HCT116 (cell line): Measurements from ENCODE around the gene SOBP. TPM values are rescaled to one million over a fixed set of nuclear protein-coding genes. Genes with fewer than 3 reads are reported as not detected.

ENCODE experiments used
- ATAC-seq: fragments of 200-7000 bp; cut with Tn5 transposase; 2 replicates; pipeline ENCODE4 v1.9.1; 2020; ENCODE audit warnings: mild to moderate bottlenecking, moderate library complexity
- BruUV-seq: library from RNA; stranded (reverse); fragments of 400-500 nt; replicated peaks from 2 replicates; lab custom pipeline; 2021; lab: Mats Ljungman, UMichigan
- CTCF ChIA-PET: fragments of 300-600 bp; sonication (Branson Sonifier 250); formaldehyde crosslinking; loops from one replicate; lab custom pipeline; 2021; ENCODE audit warnings: antibody characterized with exemption; lab: Charles Lee
- POLR2A ChIA-PET: fragments of 300-600, 350-600 bp; sonication (Branson Sonifier 250); formaldehyde crosslinking; loops from one replicate; lab custom pipeline; 2021; ENCODE audit warnings: antibody characterized with exemption; lab: Charles Lee
- RAD21 ChIA-PET, 2 experiments: fragments of 300-600 bp; sonication (Branson Sonifier 250); formaldehyde crosslinking; loops; one replicate each; lab custom pipeline; 2023; ENCODE audit warnings: low total read pairs in 2 of 2; ENCODE audit not compliant: uncharacterized antibody in 2 of 2, unreplicated experiment in 2 of 2, low non-redundant PET in 1 of 2; lab: Charles Lee
- DNase-seq: peaks from one replicate; pipeline ENCODE4 v3.0.0-alpha.2; 2010; ENCODE audit warnings: low read depth, low spot score
- H2AFZ ChIP-seq: fragments of 200-600 bp; shearing (Covaris generic), sonication (generic); 2 replicates; pipeline ENCODE4 v1.6.1; 2017; ENCODE audit warnings: low read depth, mixed run types, mixed read lengths, antibody characterized with exemption, low read length; ENCODE audit not compliant: poor library complexity, severe bottlenecking
- H3K27ac ChIP-seq: 2 replicates; pipeline ENCODE4 v1.5.1; 2012; ENCODE audit warnings: low read depth, low read length
- H3K27me3 ChIP-seq: fragments of 200-600 bp; sonication (generic); 2 replicates; pipeline ENCODE4 v1.6.1; 2016; ENCODE audit warnings: mixed run types, low read length, mixed read lengths; ENCODE audit not compliant: insufficient read depth
- H3K36me3 ChIP-seq, 2 experiments: fragments of 200-500 bp in 1 of 2; fragments of 200-600 bp in 1 of 2; sonication (Bioruptor generic) in 1 of 2; sonication (generic) in 1 of 2; 2 replicates each; pipeline versions ENCODE4 v1.5.1 to v1.6.1; 2014 to 2016; ENCODE audit warnings: low read length in 2 of 2, inconsistent platforms in 1 of 2, mixed read lengths in 1 of 2, mixed run types in 1 of 2; ENCODE audit not compliant: insufficient read depth in 2 of 2, control insufficient read depth in 1 of 2
- H3K4me1 ChIP-seq, 2 experiments: fragments of 200-600 bp in 1 of 2; sonication (generic) in 1 of 2; 2 replicates each; pipeline versions ENCODE4 v1.5.1 to v1.6.1; 2012 to 2017; ENCODE audit warnings: low read length in 2 of 2, inconsistent platforms in 1 of 2, mild to moderate bottlenecking in 1 of 2, mixed read lengths in 1 of 2, mixed run types in 1 of 2, moderate library complexity in 1 of 2; ENCODE audit not compliant: insufficient read depth in 2 of 2, control insufficient read depth in 1 of 2
- H3K4me2 ChIP-seq: fragments of 200-600 bp; sonication (generic); 2 replicates; pipeline ENCODE4 v1.6.1; 2017; ENCODE audit warnings: mixed run types, low read length, mixed read lengths
- H3K4me3 ChIP-seq, 2 experiments: fragments of 200-600 bp in 1 of 2; sonication (generic) in 1 of 2; replicated peaks in 1 of 2; 2 replicates each; pipeline ENCODE4 v1.5.1; 2011 to 2016; ENCODE audit warnings: low read length in 2 of 2, control low read depth in 1 of 2, low read depth in 1 of 2, mild to moderate bottlenecking in 1 of 2, mixed read lengths in 1 of 2, mixed run types in 1 of 2
- H3K79me2 ChIP-seq: fragments of 200-600 bp; sonication (generic); 2 replicates; pipeline ENCODE4 v1.6.1; 2017; ENCODE audit warnings: mild to moderate bottlenecking, mixed run types, low read length, moderate library complexity, mixed read lengths; ENCODE audit not compliant: insufficient read depth
- H3K9ac ChIP-seq: fragments of 200-600 bp; sonication (generic); 2 replicates; pipeline ENCODE4 v1.6.1; 2016; ENCODE audit warnings: low read length, mixed read lengths
- H3K9me2 ChIP-seq: fragments of 200-600 bp; sonication (generic), shearing (Covaris generic); 2 replicates; pipeline ENCODE4 v1.6.1; 2017; ENCODE audit warnings: mixed run types, mild to moderate bottlenecking, moderate library complexity; ENCODE audit not compliant: insufficient read depth
- H3K9me3 ChIP-seq, 2 experiments: fragments of 200-500 bp in 1 of 2; fragments of 200-600 bp in 1 of 2; sonication (Bioruptor generic) in 1 of 2; sonication (generic) in 1 of 2; 2 replicates each; pipeline ENCODE4 v1.6.1; 2014 to 2017; ENCODE audit warnings: low read length in 2 of 2, mixed read lengths in 2 of 2, inconsistent platforms in 1 of 2, low read depth in 1 of 2, mild to moderate bottlenecking in 1 of 2, mixed run types in 1 of 2, moderate library complexity in 1 of 2; ENCODE audit not compliant: control insufficient read depth in 1 of 2, insufficient read depth in 1 of 2
- H4K20me1 ChIP-seq: fragments of 200-600 bp; sonication (generic), shearing (Covaris generic); 2 replicates; pipeline ENCODE4 v1.6.1; 2017; ENCODE audit warnings: mixed run types, mild to moderate bottlenecking, moderate library complexity; ENCODE audit not compliant: insufficient read depth
- ELF1 ChIP-seq: IDR thresholded peaks from 2 replicates; pipeline ENCODE4 v1.6.1; 2012; ENCODE audit warnings: low read depth, borderline replicate concordance
- EZH2phosphoT487 ChIP-seq: fragments of 200-600 bp; IDR thresholded peaks from 2 replicates; pipeline ENCODE4 v1.6.1; 2018; ENCODE audit warnings: antibody characterized with exemption, borderline replicate concordance
- JUND ChIP-seq: IDR thresholded peaks from 2 replicates; pipeline ENCODE4 v1.6.1; 2012
- POLR2A ChIP-seq: IDR thresholded peaks from 2 replicates; pipeline ENCODE4 v1.7.0; 2011; ENCODE audit warnings: borderline replicate concordance; ENCODE audit not compliant: insufficient read depth, insufficient read length; ENCODE audit errors: extremely low read depth
- SP1 ChIP-seq: IDR thresholded peaks from 2 replicates; pipeline ENCODE4 v1.6.1; 2012; ENCODE audit warnings: low read depth
- SRF ChIP-seq: IDR thresholded peaks from 2 replicates; pipeline ENCODE4 v1.6.1; 2012; ENCODE audit warnings: low read depth
- ZFX ChIP-seq: fragments of 450-650 bp; IDR thresholded peaks from 2 replicates; pipeline ENCODE4 v1.6.1; 2017
- ZNF274 ChIP-seq: fragments of 200-500 bp; sonication (Bioruptor generic); IDR thresholded peaks from 2 replicates; pipeline ENCODE4 v1.6.1; 2014; ENCODE audit warnings: mild to moderate bottlenecking, low read depth, low read length, inconsistent platforms
- intact Hi-C: fragments of 100-400 bp; cut with micrococcal nuclease; formaldehyde crosslinking; loops from 2 replicates; pipeline ENCODE4 v1.10.0; 2022
- total RNA-seq: library from RNA; stranded (reverse); gene quantifications from one replicate; pipeline ENCODE4 v1.2.1, GENCODE V29; 2021; ENCODE audit not compliant: unreplicated experiment
- TF ChIP-seq, protein P1 (sequence below): IDR thresholded peaks from 2 replicates; pipeline ENCODE4 v1.6.1; 2012; ENCODE audit warnings: low read depth
- TF ChIP-seq, protein P2 (sequence below): IDR thresholded peaks from 2 replicates; pipeline ENCODE4 v1.6.1; 2012

Gene SOBP
- total RNA-seq, 1 experiment from 2014 or later, result 2.6 TPM

DNA sequence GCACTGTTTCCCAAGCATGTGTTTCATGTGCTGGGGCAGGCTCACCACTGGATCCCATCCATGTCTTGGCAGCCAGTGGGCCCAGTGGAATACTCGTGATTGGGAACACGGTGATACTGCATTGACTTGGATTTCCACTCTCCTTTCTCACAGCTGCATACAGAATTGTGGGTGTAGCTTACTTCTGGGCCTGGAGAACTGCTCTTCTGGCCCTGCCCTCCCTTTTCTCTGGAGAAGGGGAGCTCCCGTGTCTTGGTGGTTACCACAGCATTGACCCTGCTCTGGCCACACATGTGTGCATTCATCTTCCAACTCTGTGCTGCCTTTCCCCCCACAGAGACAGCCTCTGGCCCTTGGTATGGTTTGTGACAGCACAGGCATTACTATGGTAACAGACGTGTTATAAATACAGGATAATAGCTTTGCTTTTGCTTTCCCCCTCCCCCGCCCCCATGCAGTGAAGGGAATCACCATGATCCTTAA lies 21.6 kb downstream of the SOBP start:
- Histone ChIP-seq H3K9ac (no peak overlapping the region), H3K4me1 (no peaks in the 10 kb centered on the region), H3K9me2 (no peaks in the 10 kb centered on the region), H3K4me3 (no peak overlapping the region), H2AFZ (no peak overlapping the region), H3K9me3 (no peaks in the 10 kb centered on the region), H3K27ac (no peak overlapping the region), H4K20me1 (no peaks in the 10 kb centered on the region), H3K4me2 (no peak overlapping the region), H3K79me2 (no peaks in the 10 kb centered on the region), H3K36me3 (no peaks in the 10 kb centered on the region), H3K27me3 (no peaks in the 10 kb centered on the region)
- ChIA-PET RAD21 (no interaction called here), CTCF (no interaction called here), POLR2A (no interaction called here)
- DNase-seq (no peak), ATAC-seq (no peak)
- intact Hi-C loops, result no loop called here
- TF ChIP-seq, protein P1, sequence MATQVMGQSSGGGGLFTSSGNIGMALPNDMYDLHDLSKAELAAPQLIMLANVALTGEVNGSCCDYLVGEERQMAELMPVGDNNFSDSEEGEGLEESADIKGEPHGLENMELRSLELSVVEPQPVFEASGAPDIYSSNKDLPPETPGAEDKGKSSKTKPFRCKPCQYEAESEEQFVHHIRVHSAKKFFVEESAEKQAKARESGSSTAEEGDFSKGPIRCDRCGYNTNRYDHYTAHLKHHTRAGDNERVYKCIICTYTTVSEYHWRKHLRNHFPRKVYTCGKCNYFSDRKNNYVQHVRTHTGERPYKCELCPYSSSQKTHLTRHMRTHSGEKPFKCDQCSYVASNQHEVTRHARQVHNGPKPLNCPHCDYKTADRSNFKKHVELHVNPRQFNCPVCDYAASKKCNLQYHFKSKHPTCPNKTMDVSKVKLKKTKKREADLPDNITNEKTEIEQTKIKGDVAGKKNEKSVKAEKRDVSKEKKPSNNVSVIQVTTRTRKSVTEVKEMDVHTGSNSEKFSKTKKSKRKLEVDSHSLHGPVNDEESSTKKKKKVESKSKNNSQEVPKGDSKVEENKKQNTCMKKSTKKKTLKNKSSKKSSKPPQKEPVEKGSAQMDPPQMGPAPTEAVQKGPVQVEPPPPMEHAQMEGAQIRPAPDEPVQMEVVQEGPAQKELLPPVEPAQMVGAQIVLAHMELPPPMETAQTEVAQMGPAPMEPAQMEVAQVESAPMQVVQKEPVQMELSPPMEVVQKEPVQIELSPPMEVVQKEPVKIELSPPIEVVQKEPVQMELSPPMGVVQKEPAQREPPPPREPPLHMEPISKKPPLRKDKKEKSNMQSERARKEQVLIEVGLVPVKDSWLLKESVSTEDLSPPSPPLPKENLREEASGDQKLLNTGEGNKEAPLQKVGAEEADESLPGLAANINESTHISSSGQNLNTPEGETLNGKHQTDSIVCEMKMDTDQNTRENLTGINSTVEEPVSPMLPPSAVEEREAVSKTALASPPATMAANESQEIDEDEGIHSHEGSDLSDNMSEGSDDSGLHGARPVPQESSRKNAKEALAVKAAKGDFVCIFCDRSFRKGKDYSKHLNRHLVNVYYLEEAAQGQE, result no peak
- no peak for TF ChIP-seq ZNF274
- TF ChIP-seq SP1, result no peak
- no peak for TF ChIP-seq JUND
- no peak for TF ChIP-seq ZFX
- TF ChIP-seq EZH2phosphoT487, result no peak
- TF ChIP-seq, protein P2, sequence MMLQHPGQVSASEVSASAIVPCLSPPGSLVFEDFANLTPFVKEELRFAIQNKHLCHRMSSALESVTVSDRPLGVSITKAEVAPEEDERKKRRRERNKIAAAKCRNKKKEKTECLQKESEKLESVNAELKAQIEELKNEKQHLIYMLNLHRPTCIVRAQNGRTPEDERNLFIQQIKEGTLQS, result no peak
- TF ChIP-seq ELF1, result no peak
- TF ChIP-seq POLR2A, result no peak
- TF ChIP-seq SRF, result no peak
- no TSS peak for BruUV-seq
